T-cell (primary cell): Measurements from ENCODE around the gene ELSPBP1. TPM values are rescaled to one million over a fixed set of nuclear protein-coding genes. Genes with fewer than 3 reads are reported as not detected.
A peak's percentile ranks its signal among the peaks of the same experiment; 100 is the strongest.

ENCODE experiments used
- ATAC-seq, 4 experiments: fragments of 200-7000 bp in 3 of 4; fragments of 150-1000 bp in 1 of 4; cut with Tn5 transposase; replicated peaks in 1 of 4; 1 replicate in 3 of 4; 2 replicates in 1 of 4; pipeline ENCODE4 v1.10.0; 2021; ENCODE audit warnings: moderate library complexity in 3 of 4, mild to moderate bottlenecking in 2 of 4, moderate number of reproducible peaks in 1 of 4
- CTCF ChIA-PET, 2 donors: fragments of 300-600 bp; sonication (Branson Sonifier 250); formaldehyde crosslinking; loops; one replicate each; lab custom pipeline; 2022; ENCODE audit warnings: antibody characterized with exemption in 2 of 2; lab: Charles Lee
- POLR2A ChIA-PET, 2 donors: fragments of 300-600 bp; sonication (Branson Sonifier 250); formaldehyde crosslinking; loops; one replicate each; lab custom pipeline; 2022; ENCODE audit warnings: antibody characterized with exemption in 2 of 2; lab: Charles Lee
- DNase-seq, 35 experiments: peaks; one replicate each; pipeline versions ENCODE4 v3.0.0 to v3.0.0-alpha.2; 2013 to 2023
- H3K27ac ChIP-seq: one replicate; pipeline ENCODE4 v1.5.1; 2013; ENCODE audit warnings: low read length
- H3K27me3 ChIP-seq, 2 experiments: replicated peaks in 1 of 2; 1 replicate in 1 of 2; 2 replicates in 1 of 2; pipeline versions ENCODE4 v1.6.1 to v1.7.0; 2013; ENCODE audit warnings: low read length in 1 of 2, mixed read lengths in 1 of 2; ENCODE audit not compliant: control insufficient read depth in 2 of 2, insufficient read depth in 2 of 2; ENCODE audit errors: extremely low read depth in 1 of 2
- H3K36me3 ChIP-seq, 2 donors: 1 replicate in 1 of 2; 2 replicates in 1 of 2; pipeline versions ENCODE4 v1.6.1 to v1.7.0; 2013; ENCODE audit warnings: low read length in 1 of 2; ENCODE audit not compliant: control insufficient read depth in 2 of 2, insufficient read depth in 1 of 2; ENCODE audit errors: extremely low read depth in 1 of 2
- H3K4me1 ChIP-seq, 2 experiments: 1 replicate in 1 of 2; 2 replicates in 1 of 2; pipeline versions ENCODE4 v1.6.1 to v1.7.0; 2013; ENCODE audit warnings: low read length in 2 of 2, mixed read lengths in 1 of 2; ENCODE audit not compliant: insufficient read depth in 2 of 2, control insufficient read depth in 1 of 2; ENCODE audit errors: extremely low read depth in 1 of 2
- H3K4me3 ChIP-seq, 2 donors: 1 replicate in 1 of 2; 2 replicates in 1 of 2; pipeline versions ENCODE4 v1.5.1 to v1.7.0; 2013; ENCODE audit warnings: mild to moderate bottlenecking in 2 of 2, low read length in 1 of 2, moderate library complexity in 1 of 2; ENCODE audit not compliant: control insufficient read depth in 1 of 2; ENCODE audit errors: extremely low read depth in 1 of 2
- H3K9me3 ChIP-seq: 2 replicates; pipeline ENCODE4 v1.7.0; 2013
- H3K27ac Mint-ChIP-seq, 2 donors: one replicate each; pipeline ENCODE4 v1.8.0; 2020 to 2021; ENCODE audit warnings: mild to moderate bottlenecking in 2 of 2, mixed read lengths in 2 of 2
- H3K27me3 Mint-ChIP-seq, 2 donors: one replicate each; pipeline ENCODE4 v1.8.0; 2021 to 2022; ENCODE audit warnings: mixed read lengths in 2 of 2
- H3K36me3 Mint-ChIP-seq: one replicate; pipeline ENCODE4 v1.8.0; 2021; ENCODE audit warnings: mixed read lengths
- H3K4me1 Mint-ChIP-seq, 3 donors: one replicate each; pipeline ENCODE4 v1.8.0; 2020 to 2022; ENCODE audit warnings: mixed read lengths in 3 of 3, mild to moderate bottlenecking in 1 of 3
- H3K4me3 Mint-ChIP-seq, 3 donors: one replicate each; pipeline ENCODE4 v1.8.0; 2020 to 2022; ENCODE audit warnings: mild to moderate bottlenecking in 3 of 3, mixed read lengths in 3 of 3, moderate library complexity in 3 of 3
- H3K9me3 Mint-ChIP-seq, 3 donors: one replicate each; pipeline ENCODE4 v1.8.0; 2020 to 2022; ENCODE audit warnings: mixed read lengths in 3 of 3
- WGBS: methylation state at CpG from one replicate; pipeline ENCODE4 v1.1.5; 2013; ENCODE audit warnings: missing lambda C conversion rate; ENCODE audit not compliant: insufficient coverage; 5-methylcytosine and 5-hydroxymethylcytosine counted together
- total RNA-seq, 35 experiments: library from RNA in 6 of 35; stranded (reverse) in 6 of 35; fragments of 120-200 nt in 1 of 35; gene quantifications; one replicate each; pipeline versions ENCODE4 v1.2.1 to v1.2.4 and lab custom pipeline; 2013 to 2026

Gene ELSPBP1
- total RNA-seq, 5 donors from 2014 or later (not counting 1 experiment from before 2014, with no cell fraction given), result not detected

DNA sequence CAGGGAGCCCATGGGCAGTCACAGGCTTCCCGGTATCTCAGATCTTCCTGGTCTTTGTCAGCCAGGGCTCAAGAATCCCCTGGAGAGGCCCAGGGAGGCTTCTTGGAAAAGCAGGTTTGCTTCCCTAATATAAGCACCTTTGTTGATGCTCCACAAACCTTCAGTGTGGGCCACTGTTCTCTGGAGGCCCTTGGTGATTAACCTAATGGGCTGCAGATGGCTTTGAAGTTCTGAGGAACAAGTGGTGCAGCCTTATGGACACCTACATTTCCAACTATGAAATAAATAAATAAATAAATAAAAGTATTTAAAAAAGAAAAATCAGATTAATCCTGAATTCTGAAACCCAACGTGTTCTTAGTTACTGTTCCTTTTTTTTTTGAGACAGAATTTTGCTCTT lies 2.4 kb upstream of the ELSPBP1 start, which contains the start of gene BSPH1:
BSPH1 (minus strand) TSS at position 101 of the 400 bp plus-strand sequence; CDS start at position 12, 89 bp downstream.
- Histone ChIP-seq H3K36me3 (no peaks in the 10 kb centered on the region), H3K4me1 (no peaks in the 10 kb centered on the region), H3K9me3 (no peaks in the 10 kb centered on the region), H3K27me3 (peaks cover 2 to 46% of the 10 kb centered on the region in 2 experiments), H3K27ac (no peak within 1 kb of the TSS), H3K4me3 (no peak within 1 kb of the TSS)
- peaks cover 37% of the 10 kb centered on the region in 2 donors for H3K27me3 Mint-ChIP-seq
- ChIA-PET CTCF (no interaction called here), POLR2A (no interaction called here)
- no peak for ATAC-seq
- no peak within 1 kb of the TSS for H3K27ac Mint-ChIP-seq
- no peaks in the 10 kb centered on the region for H3K4me1 Mint-ChIP-seq
- 36% methylated on average over 2 of the region's 2 CpGs for WGBS
- H3K4me3 Mint-ChIP-seq, result no peak within 1 kb of the TSS
- H3K9me3 Mint-ChIP-seq, result no peaks in the 10 kb centered on the region
- no peak for DNase-seq
- no peaks in the 10 kb centered on the region for H3K36me3 Mint-ChIP-seq

DNA sequence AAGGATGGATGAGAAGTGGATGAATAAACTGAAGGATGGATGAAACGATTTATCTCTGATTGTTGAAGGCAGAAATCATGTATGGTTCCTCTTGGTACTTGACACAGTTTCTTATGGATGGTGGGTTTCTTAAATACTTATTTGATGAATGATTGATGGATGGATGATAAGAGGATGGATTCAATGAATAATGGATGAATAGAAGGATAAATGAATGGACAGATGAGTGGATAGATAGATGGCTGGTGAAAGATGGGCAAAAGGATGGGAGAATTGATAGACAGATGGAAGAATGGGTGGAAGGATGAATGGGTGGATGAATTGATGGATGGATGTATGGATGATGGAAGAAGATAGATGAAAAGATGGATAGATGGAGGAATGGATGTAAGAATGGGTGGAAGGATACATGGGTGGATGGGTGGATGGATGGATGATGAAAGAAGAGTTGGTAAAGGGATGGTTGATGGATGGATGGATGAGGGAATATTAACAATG lies 1.8 kb downstream of the ELSPBP1 start:
- peaks cover 23% of the 10 kb centered on the region in 2 donors for H3K27me3 Mint-ChIP-seq
- no peaks in the 10 kb centered on the region for H3K36me3 Mint-ChIP-seq
- Histone ChIP-seq H3K36me3 (no peaks in the 10 kb centered on the region), H3K4me3 (no peak overlapping the region), H3K27me3 (peaks cover 2 to 30% of the 10 kb centered on the region in 2 experiments), H3K27ac (no peak overlapping the region), H3K9me3 (no peaks in the 10 kb centered on the region), H3K4me1 (no peaks in the 10 kb centered on the region)
- ATAC-seq (no peak), DNase-seq (no peak)
- H3K4me1 Mint-ChIP-seq, result no peaks in the 10 kb centered on the region
- H3K4me3 Mint-ChIP-seq, result no peak overlapping the region
- no peak overlapping the region for H3K27ac Mint-ChIP-seq
- CTCF ChIA-PET, result no interaction called here
- POLR2A ChIA-PET, result no interaction called here
- WGBS, result 70% methylated on average over 1 of the region's 1 CpG
- H3K9me3 Mint-ChIP-seq, result no peaks in the 10 kb centered on the region

DNA sequence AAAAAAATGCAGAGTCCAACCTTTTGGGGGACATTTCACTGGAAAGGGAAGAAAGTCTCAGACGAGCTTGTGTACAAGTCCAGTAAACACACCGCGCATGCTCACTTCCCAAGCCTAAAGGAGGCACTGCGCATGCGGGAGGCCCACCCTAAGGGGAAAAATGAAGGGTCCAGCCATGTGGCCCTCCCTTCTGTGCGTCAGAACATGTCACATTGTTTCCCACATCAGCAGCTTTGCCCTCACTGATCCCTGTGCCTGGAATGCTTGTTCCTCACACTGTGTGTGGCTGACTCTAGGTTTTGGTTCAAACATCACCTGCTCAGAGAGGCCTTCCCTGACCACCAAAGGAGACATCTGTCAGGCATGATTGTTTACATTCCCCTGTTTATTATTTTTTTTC lies 4.4 kb downstream of the ELSPBP1 start:
- Histone ChIP-seq H3K27ac (no peak overlapping the region), H3K9me3 (no peaks in the 10 kb centered on the region), H3K36me3 (no peaks in the 10 kb centered on the region), H3K4me3 (no peak overlapping the region), H3K4me1 (no peaks in the 10 kb centered on the region), H3K27me3 (peaks cover 2 to 14% of the 10 kb centered on the region in 2 experiments)
- Mint-ChIP-seq H3K27ac (no peak overlapping the region), H3K4me1 (no peaks in the 10 kb centered on the region), H3K4me3 (no peak overlapping the region), H3K9me3 (no peaks in the 10 kb centered on the region), H3K27me3 (peaks cover 20 to 36% of the 10 kb centered on the region in 2 donors), H3K36me3 (no peaks in the 10 kb centered on the region)
- ChIA-PET CTCF (no interaction called here), POLR2A (interaction anchor here in 1 of 2 donors (0.7 kb wide), 1 partner anchor 27 kb away, joined by 6 read pairs; no protein-coding TSS in a partner anchor)
- WGBS, result 91% methylated on average over 3 of the region's 6 CpGs
- DNase-seq (no peak), ATAC-seq (no peak)

DNA sequence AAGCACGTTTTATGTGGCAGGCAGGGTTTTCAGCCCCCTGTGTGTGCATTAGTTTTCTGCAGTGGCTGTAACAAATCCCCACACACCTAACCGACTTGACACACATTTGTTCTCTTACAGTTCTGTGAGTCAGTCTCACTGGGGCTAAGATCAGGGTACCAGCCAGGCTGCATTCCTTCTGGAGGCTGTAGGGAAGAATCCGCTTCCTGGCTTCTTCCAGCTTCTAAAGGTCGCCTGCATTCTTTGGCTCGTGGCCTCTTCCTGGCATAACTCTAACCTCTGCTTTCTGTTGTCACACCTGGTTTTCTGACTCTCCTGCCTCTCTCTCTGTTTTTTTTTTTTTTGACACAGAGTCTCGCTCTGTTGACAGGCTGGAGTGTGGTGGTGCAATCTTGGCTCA lies 6.4 kb downstream of the ELSPBP1 start:
- no peaks in the 10 kb centered on the region for H3K9me3 Mint-ChIP-seq
- H3K4me1 ChIP-seq, result no peaks in the 10 kb centered on the region
- POLR2A ChIA-PET, result no interaction called here
- H3K4me3 ChIP-seq, result no peak overlapping the region
- H3K36me3 Mint-ChIP-seq, result no peaks in the 10 kb centered on the region
- peaks cover 27 to 35% of the 10 kb centered on the region in 2 donors for H3K27me3 Mint-ChIP-seq
- DNase-seq (no peak), ATAC-seq (no peak)
- no peaks in the 10 kb centered on the region for H3K9me3 ChIP-seq
- CTCF ChIA-PET, result interaction anchor here in 1 of 2 donors (0.7 kb wide), 1 partner anchor 768 kb away, joined by 5 read pairs; no protein-coding TSS in a partner anchor
- no peak overlapping the region for H3K27ac Mint-ChIP-seq
- WGBS, result 80% methylated on average over 2 of the region's 6 CpGs
- H3K27ac ChIP-seq, result no peak overlapping the region
- no peaks in the 10 kb centered on the region for H3K36me3 ChIP-seq
- no peaks in the 10 kb centered on the region for H3K4me1 Mint-ChIP-seq
- H3K4me3 Mint-ChIP-seq, result no peak overlapping the region
- peaks cover 0 to 15% of the 10 kb centered on the region in 2 experiments for H3K27me3 ChIP-seq

DNA sequence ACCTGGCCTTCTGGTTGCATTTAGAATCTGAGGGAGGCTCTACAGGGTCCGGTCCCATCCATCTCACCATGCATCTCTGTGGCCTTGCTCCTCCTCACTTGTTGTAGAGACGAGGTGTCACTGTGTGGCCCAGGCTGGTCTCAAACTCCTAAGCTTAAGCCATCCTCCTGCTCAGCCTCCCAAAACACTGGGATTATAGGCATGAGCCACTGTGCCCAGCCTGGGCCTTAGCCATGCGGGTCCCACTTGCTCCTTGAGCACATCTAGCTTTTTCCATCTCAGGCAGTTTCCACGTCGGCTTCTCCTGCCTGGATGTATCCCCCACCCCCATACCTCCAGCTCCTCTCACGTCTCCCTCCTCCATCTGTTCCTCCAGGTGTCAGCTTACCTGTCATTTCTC lies 9.8 kb downstream of the ELSPBP1 start:
- H3K27ac ChIP-seq, result no peak overlapping the region
- ChIA-PET POLR2A (no interaction called here), CTCF (no interaction called here)
- no peaks in the 10 kb centered on the region for H3K4me1 ChIP-seq
- Mint-ChIP-seq H3K36me3 (no peaks in the 10 kb centered on the region), H3K27ac (no peak overlapping the region), H3K4me1 (no peaks in the 10 kb centered on the region), H3K27me3 (peaks cover 37 to 38% of the 10 kb centered on the region in 2 donors), H3K4me3 (no peak overlapping the region), H3K9me3 (peaks cover 0 to 3% (median 0%) of the 10 kb centered on the region in 3 donors)
- H3K9me3 ChIP-seq, result no peaks in the 10 kb centered on the region
- no peak overlapping the region for H3K4me3 ChIP-seq
- DNase-seq (no peak), ATAC-seq (no peak)
- H3K36me3 ChIP-seq, result no peaks in the 10 kb centered on the region
- 68% methylated on average over 6 of the region's 6 CpGs for WGBS
- peaks cover 0 to 16% of the 10 kb centered on the region in 2 experiments for H3K27me3 ChIP-seq

DNA sequence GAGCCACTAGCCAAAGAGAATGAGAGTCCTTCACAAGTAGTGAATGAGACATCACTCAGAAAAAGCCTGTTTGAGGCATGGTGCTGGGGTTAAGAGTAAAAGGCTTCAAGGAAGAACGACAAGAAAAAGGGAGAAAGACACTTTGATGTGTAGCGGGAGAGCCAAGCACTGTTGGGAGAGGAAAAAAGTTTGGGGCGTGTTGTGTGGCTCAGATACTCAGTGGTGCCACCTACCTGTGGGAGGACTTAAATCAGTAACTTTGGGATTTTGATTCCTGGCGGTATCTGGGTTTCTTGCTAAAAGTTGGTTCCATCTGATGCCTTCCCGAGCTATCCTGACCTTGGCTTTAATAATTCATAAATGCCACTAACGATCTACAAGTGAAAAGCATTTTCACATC lies 12.3 kb downstream of the ELSPBP1 start:
- Mint-ChIP-seq H3K27ac (no peak overlapping the region), H3K4me3 (no peak overlapping the region), H3K4me1 (no peaks in the 10 kb centered on the region), H3K27me3 (peaks cover 34 to 36% of the 10 kb centered on the region in 2 donors), H3K36me3 (no peaks in the 10 kb centered on the region), H3K9me3 (peaks cover 0 to 3% (median 1%) of the 10 kb centered on the region in 3 donors)
- Histone ChIP-seq H3K36me3 (no peaks in the 10 kb centered on the region), H3K9me3 (no peaks in the 10 kb centered on the region), H3K4me1 (no peaks in the 10 kb centered on the region), H3K4me3 (no peak overlapping the region), H3K27me3 (peaks cover 0 to 13% of the 10 kb centered on the region in 2 experiments), H3K27ac (no peak overlapping the region)
- POLR2A ChIA-PET, result no interaction called here
- CTCF ChIA-PET, result no interaction called here
- ATAC-seq (no peak), DNase-seq (peak in 1 of 35 experiments; percentile 3)
- 81% methylated on average over 4 of the region's 6 CpGs for WGBS
